ENCODE data around the gene FUT6. TPM values are rescaled to one million over a fixed set of nuclear protein-coding genes. Genes with fewer than 3 reads are reported as not detected.

Gene FUT6
- total RNA-seq, 1 donor = not detected

- no peak for DNase-seq (ENCODE audit: low read depth)
- H3K4me3 ChIP-seq (ENCODE audit: low read depth, low read length) = no peak overlapping the region
- no peak for TF ChIP-seq CTCF (IDR thresholded peaks at IDR 0.05; ENCODE audit: insufficient read depth, low read length)
Observed at GRCh38 chr19:5814852-5815246, 24.7 kb downstream of the FUT6 start.

GRCh38 chr19:5814123-5814851 lies 25.2 kb downstream of the FUT6 start:
- no peak for TF ChIP-seq CTCF (IDR thresholded peaks at IDR 0.05; ENCODE audit: insufficient read depth, low read length)
- DNase-seq (ENCODE audit: low read depth) = no peak
- no peak overlapping the region for H3K4me3 ChIP-seq (ENCODE audit: low read depth, low read length)

- no peak for TF ChIP-seq CTCF (IDR thresholded peaks at IDR 0.05; ENCODE audit: insufficient read depth, low read length)
- no peak overlapping the region for H3K4me3 ChIP-seq (ENCODE audit: low read depth, low read length)
- no peak for DNase-seq (ENCODE audit: low read depth)
Observed at GRCh38 chr19:5811117-5811516, 28.4 kb downstream of the FUT6 start.

- TF ChIP-seq CTCF (IDR thresholded peaks at IDR 0.05; ENCODE audit: insufficient read depth, low read length) = no peak
- no peak for DNase-seq (ENCODE audit: low read depth)
Observed at GRCh38 chr19:5809469-5809868, 30.0 kb downstream of the FUT6 start.

GRCh38 chr19:5809053-5809452 lies 30.4 kb downstream of the FUT6 start:
- no peak for TF ChIP-seq CTCF (IDR thresholded peaks at IDR 0.05; ENCODE audit: insufficient read depth, low read length)
- H3K4me3 ChIP-seq (ENCODE audit: low read depth, low read length) = no peak overlapping the region
- no peak for DNase-seq (ENCODE audit: low read depth)

More at GRCh38 chr19:5809469-5809868, 30.0 kb downstream of the FUT6 start:
- no peak overlapping the region for H3K4me3 ChIP-seq (ENCODE audit: low read depth, low read length)

GRCh38 chr19:5808120-5808816 lies 31.2 kb downstream of the FUT6 start:
- H3K4me3 ChIP-seq (ENCODE audit: low read depth, low read length) = no peak overlapping the region
- no peak for DNase-seq (ENCODE audit: low read depth)
- TF ChIP-seq CTCF (IDR thresholded peaks at IDR 0.05; ENCODE audit: insufficient read depth, low read length) = no peak

All from fibroblast of the aortic adventitia (primary cell).